Measurements from ENCODE around the gene SDK2.

The SDK2 gene

DNA sequence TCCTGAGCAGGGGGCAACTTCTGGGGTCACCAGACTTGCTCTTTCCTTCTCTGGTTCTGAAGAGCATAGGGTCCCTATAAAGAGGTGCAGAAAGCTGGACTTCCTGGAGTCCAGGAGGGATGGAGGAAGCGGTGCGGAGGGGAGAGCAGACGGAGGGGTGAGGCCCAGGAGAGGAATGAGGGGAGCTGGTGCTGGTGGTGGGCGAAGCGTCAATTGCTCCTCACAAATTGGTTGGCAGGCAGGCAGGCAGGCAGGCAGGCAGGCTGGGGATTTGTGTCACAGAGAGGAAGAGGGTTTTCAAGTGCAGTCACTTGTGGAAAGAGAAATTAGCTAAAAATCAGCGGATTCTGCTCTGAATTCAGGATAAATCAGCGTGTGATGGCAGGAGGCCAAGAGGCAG lies 198.8 kb downstream of the SDK2 start:
- no peak for TF ChIP-seq EZH2phosphoT487 (IDR thresholded peaks at IDR 0.05; ENCODE audit: low read length)
- TF ChIP-seq EZH2 (optimal IDR thresholded peaks at IDR 0.05; ENCODE audit: low read depth, low read length): no peak
- TF ChIP-seq, protein P1, sequence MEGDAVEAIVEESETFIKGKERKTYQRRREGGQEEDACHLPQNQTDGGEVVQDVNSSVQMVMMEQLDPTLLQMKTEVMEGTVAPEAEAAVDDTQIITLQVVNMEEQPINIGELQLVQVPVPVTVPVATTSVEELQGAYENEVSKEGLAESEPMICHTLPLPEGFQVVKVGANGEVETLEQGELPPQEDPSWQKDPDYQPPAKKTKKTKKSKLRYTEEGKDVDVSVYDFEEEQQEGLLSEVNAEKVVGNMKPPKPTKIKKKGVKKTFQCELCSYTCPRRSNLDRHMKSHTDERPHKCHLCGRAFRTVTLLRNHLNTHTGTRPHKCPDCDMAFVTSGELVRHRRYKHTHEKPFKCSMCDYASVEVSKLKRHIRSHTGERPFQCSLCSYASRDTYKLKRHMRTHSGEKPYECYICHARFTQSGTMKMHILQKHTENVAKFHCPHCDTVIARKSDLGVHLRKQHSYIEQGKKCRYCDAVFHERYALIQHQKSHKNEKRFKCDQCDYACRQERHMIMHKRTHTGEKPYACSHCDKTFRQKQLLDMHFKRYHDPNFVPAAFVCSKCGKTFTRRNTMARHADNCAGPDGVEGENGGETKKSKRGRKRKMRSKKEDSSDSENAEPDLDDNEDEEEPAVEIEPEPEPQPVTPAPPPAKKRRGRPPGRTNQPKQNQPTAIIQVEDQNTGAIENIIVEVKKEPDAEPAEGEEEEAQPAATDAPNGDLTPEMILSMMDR (IDR thresholded peaks at IDR 0.05; ENCODE audit: low read length): no peak
- no peaks in the 10 kb centered on the region for H4K20me1 ChIP-seq (ENCODE audit: insufficient read depth, low read length)
- no peaks in the 10 kb centered on the region for H3K4me1 ChIP-seq (ENCODE audit: low read length)

DNA sequence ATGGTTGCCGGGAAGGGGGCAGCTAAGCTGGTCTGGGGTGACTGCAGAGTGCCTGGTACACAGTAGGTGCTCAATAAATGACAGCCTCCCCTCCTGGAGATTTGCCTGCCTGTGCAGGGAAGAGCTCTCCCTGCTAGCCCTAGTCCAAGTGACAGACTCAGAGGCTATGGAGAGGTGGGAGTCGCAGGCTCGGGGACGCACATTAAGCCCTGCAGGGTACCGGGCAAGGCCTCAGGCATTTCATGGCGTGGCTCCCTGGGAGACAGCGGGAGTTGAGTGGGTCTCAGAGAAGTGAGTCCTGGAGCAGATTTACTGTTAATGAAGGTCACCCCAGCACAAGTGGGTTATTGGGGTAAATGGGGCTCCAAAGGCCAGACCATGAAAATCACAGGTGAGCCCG lies 200.2 kb downstream of the SDK2 start:
- H3K4me3 ChIP-seq (ENCODE audit: low read length): no peak overlapping the region
- no peak overlapping the region for H3K4me2 ChIP-seq (ENCODE audit: low read depth, low read length)
- TF ChIP-seq, protein P1 (IDR thresholded peaks at IDR 0.05; ENCODE audit: low read length): no peak
- TF ChIP-seq EZH2phosphoT487 (IDR thresholded peaks at IDR 0.05; ENCODE audit: low read length) (no peak), EZH2 (optimal IDR thresholded peaks at IDR 0.05; ENCODE audit: low read depth, low read length) (no peak)
- no peak overlapping the region for H2AFZ ChIP-seq (ENCODE audit: low read length)
- H3K9me2 ChIP-seq (replicated peaks; ENCODE audit: insufficient read depth, low read length): no peaks in the 10 kb centered on the region
- H3F3A ChIP-seq (ENCODE audit: insufficient read depth, low read length): no peaks in the 10 kb centered on the region
- no peaks in the 10 kb centered on the region for H3K36me3 ChIP-seq (replicated peaks; ENCODE audit: insufficient read depth, low read length)
- peaks cover 85% of the 10 kb centered on the region for H3K27me3 ChIP-seq (replicated peaks; ENCODE audit: insufficient read depth, low read length)
- H3K9me3 ChIP-seq (replicated peaks; ENCODE audit: insufficient read depth, low read length): no peaks in the 10 kb centered on the region
- no peaks in the 10 kb centered on the region for H3K4me1 ChIP-seq (ENCODE audit: low read length)
- no peak for DNase-seq
- H3K9ac ChIP-seq (ENCODE audit: low read length): no peak overlapping the region
- no peak overlapping the region for H3K27ac ChIP-seq (ENCODE audit: low read length)
- no peaks in the 10 kb centered on the region for H4K20me1 ChIP-seq (ENCODE audit: insufficient read depth, low read length)
- H3K79me2 ChIP-seq (ENCODE audit: low read length): no peaks in the 10 kb centered on the region

More for the DNA sequence above, 198.8 kb downstream of the SDK2 start:
- Histone ChIP-seq H3K27me3 (replicated peaks; ENCODE audit: insufficient read depth, low read length) (peaks cover 86% of the 10 kb centered on the region), H3K9me3 (replicated peaks; ENCODE audit: insufficient read depth, low read length) (no peaks in the 10 kb centered on the region), H3K4me3 (ENCODE audit: low read length) (no peak overlapping the region), H3K9me2 (replicated peaks; ENCODE audit: insufficient read depth, low read length) (no peaks in the 10 kb centered on the region), H3K27ac (ENCODE audit: low read length) (no peak overlapping the region), H3K36me3 (replicated peaks; ENCODE audit: insufficient read depth, low read length) (no peaks in the 10 kb centered on the region), H3K9ac (ENCODE audit: low read length) (no peak overlapping the region), H3K4me2 (ENCODE audit: low read depth, low read length) (no peak overlapping the region), H3F3A (ENCODE audit: insufficient read depth, low read length) (no peaks in the 10 kb centered on the region), H2AFZ (ENCODE audit: low read length) (no peak overlapping the region), H3K79me2 (ENCODE audit: low read length) (no peaks in the 10 kb centered on the region)
- DNase-seq: no peak

DNA sequence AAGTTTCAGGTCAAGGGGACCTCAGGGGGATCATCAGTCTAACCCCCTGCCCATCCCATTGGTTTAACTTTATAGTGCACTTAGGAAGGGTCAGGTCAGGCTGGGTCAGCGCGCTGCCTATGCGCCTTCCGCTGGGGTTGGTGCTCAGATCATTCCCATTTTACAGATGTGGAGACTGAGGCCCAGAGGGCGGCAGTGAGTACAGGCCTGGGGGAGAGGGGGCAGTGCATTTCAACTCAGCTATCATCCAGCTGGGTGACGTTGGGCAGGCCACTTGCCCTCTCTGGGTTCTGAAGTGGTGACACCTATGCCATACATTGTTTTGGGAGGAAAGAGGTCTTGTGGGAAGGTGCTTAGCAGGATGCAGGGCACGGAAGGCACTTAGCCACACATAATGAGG lies 204.6 kb downstream of the SDK2 start:
- Histone ChIP-seq H3F3A (ENCODE audit: insufficient read depth, low read length) (no peaks in the 10 kb centered on the region), H3K4me1 (ENCODE audit: low read length) (no peaks in the 10 kb centered on the region), H3K9me3 (replicated peaks; ENCODE audit: insufficient read depth, low read length) (no peaks in the 10 kb centered on the region), H3K27ac (ENCODE audit: low read length) (no peak overlapping the region), H3K36me3 (replicated peaks; ENCODE audit: insufficient read depth, low read length) (no peaks in the 10 kb centered on the region), H2AFZ (ENCODE audit: low read length) (no peak overlapping the region), H3K9ac (ENCODE audit: low read length) (no peak overlapping the region), H3K79me2 (ENCODE audit: low read length) (no peaks in the 10 kb centered on the region), H3K27me3 (replicated peaks; ENCODE audit: insufficient read depth, low read length) (peaks cover 85% of the 10 kb centered on the region), H3K4me2 (ENCODE audit: low read depth, low read length) (no peak overlapping the region), H3K9me2 (replicated peaks; ENCODE audit: insufficient read depth, low read length) (no peaks in the 10 kb centered on the region), H3K4me3 (ENCODE audit: low read length) (no peak overlapping the region), H4K20me1 (ENCODE audit: insufficient read depth, low read length) (no peaks in the 10 kb centered on the region)
- TF ChIP-seq, protein P1 (IDR thresholded peaks at IDR 0.05; ENCODE audit: low read length): no peak
- TF ChIP-seq EZH2phosphoT487 (IDR thresholded peaks at IDR 0.05; ENCODE audit: low read length): no peak
- TF ChIP-seq EZH2 (optimal IDR thresholded peaks at IDR 0.05; ENCODE audit: low read depth, low read length): no peak
- no peak for DNase-seq

Data from MM.1S (cell line).